ENCODE measurements around the gene AUTS2. TPM values are rescaled to one million over a fixed set of nuclear protein-coding genes. Genes with fewer than 3 reads are reported as not detected.

The AUTS2 gene
- total RNA-seq, 3 donors from 2014 or later, result 31.5 to 94.3 (median 81.3) TPM

- Histone ChIP-seq H3K9me3 (no peaks in the 10 kb centered on the region), H3K4me1 (peaks cover 5 to 16% of the 10 kb centered on the region in 2 donors), H3K27ac (peak overlapping the region; percentile 78 to 89), H3K4me3 (no peak overlapping the region), H3K27me3 (no peaks in the 10 kb centered on the region), H3K36me3 (no peaks in the 10 kb centered on the region)
- no peak for DNase-seq (ENCODE audit: low spot score in 2 of 2)
- intact Hi-C loops (cut with DNase I; ENCODE audit: low total_unique reads), result no loop called here
- TF ChIP-seq POLR2AphosphoS5 (IDR thresholded peaks at IDR 0.05) (peak in 1 of 3 donors; percentile 1), POLR2A (IDR thresholded peaks at IDR 0.05) (no peak)
Measured at GRCh38 chr7:69654849-69655707, 56.8 kb downstream of the AUTS2 start.

GRCh38 chr7:69656077-69656476, 57.8 kb downstream of the AUTS2 start:
- H3K36me3 ChIP-seq, result no peaks in the 10 kb centered on the region
- H3K4me1 ChIP-seq, result peaks cover 5 to 22% of the 10 kb centered on the region in 2 donors
- no peak overlapping the region for H3K4me3 ChIP-seq
- TF ChIP-seq POLR2A (IDR thresholded peaks at IDR 0.05) (no peak), POLR2AphosphoS5 (IDR thresholded peaks at IDR 0.05) (no peak), CTCF (IDR thresholded peaks at IDR 0.05) (no peak)
- intact Hi-C loops (cut with DNase I; ENCODE audit: low total_unique reads), result no loop called here
- H3K27ac ChIP-seq, result peak overlapping the region; percentile 78 to 82
- H3K27me3 ChIP-seq, result no peaks in the 10 kb centered on the region
- no peak for DNase-seq (ENCODE audit: low spot score in 2 of 2)
- H3K9me3 ChIP-seq, result no peaks in the 10 kb centered on the region

- intact Hi-C loops (cut with DNase I; ENCODE audit: low total_unique reads), result no loop called here
- Histone ChIP-seq H3K36me3 (no peaks in the 10 kb centered on the region), H3K27ac (peak overlapping the region; percentile 78), H3K9me3 (no peaks in the 10 kb centered on the region), H3K4me3 (peak overlapping the region in 1 of 3 donors; percentile 24), H3K4me1 (peaks cover 5 to 22% of the 10 kb centered on the region in 2 donors), H3K27me3 (no peaks in the 10 kb centered on the region)
- TF ChIP-seq CTCF (IDR thresholded peaks at IDR 0.05), result no peak
- peak in 1 of 2 donors; percentile 43 for DNase-seq (ENCODE audit: low spot score in 2 of 2)
Measured at GRCh38 chr7:69656890-69657289, 58.6 kb downstream of the AUTS2 start.

GRCh38 chr7:69657331-69657730, 59.1 kb downstream of the AUTS2 start:
- TF ChIP-seq CTCF (IDR thresholded peaks at IDR 0.05) (no peak), POLR2AphosphoS5 (IDR thresholded peaks at IDR 0.05) (no peak), POLR2A (IDR thresholded peaks at IDR 0.05) (no peak)
- intact Hi-C loops (cut with DNase I; ENCODE audit: low total_unique reads), result no loop called here
- no peaks in the 10 kb centered on the region for H3K27me3 ChIP-seq
- H3K4me1 ChIP-seq, result peaks cover 5 to 22% of the 10 kb centered on the region in 2 donors
- DNase-seq (ENCODE audit: low spot score in 2 of 2), result no peak
- peak overlapping the region; percentile 78 for H3K27ac ChIP-seq
- no peaks in the 10 kb centered on the region for H3K36me3 ChIP-seq
- H3K4me3 ChIP-seq, result peak overlapping the region in 1 of 3 donors; percentile 24
- H3K9me3 ChIP-seq, result no peaks in the 10 kb centered on the region

- intact Hi-C loops (cut with DNase I; ENCODE audit: low total_unique reads), result no loop called here
- H3K4me1 ChIP-seq, result peaks cover 5 to 22% of the 10 kb centered on the region in 2 donors
- no peaks in the 10 kb centered on the region for H3K36me3 ChIP-seq
- no peaks in the 10 kb centered on the region for H3K27me3 ChIP-seq
- DNase-seq (ENCODE audit: low spot score in 2 of 2), result no peak
- H3K4me3 ChIP-seq, result no peak overlapping the region
- H3K27ac ChIP-seq, result peak overlapping the region; percentile 78
- no peaks in the 10 kb centered on the region for H3K9me3 ChIP-seq
- TF ChIP-seq POLR2A (IDR thresholded peaks at IDR 0.05), result no peak
Measured at GRCh38 chr7:69657985-69658384, 59.7 kb downstream of the AUTS2 start.

- H3K27ac ChIP-seq, result peak overlapping the region; percentile 8 to 71
- H3K4me1 ChIP-seq, result peaks cover 5 to 11% of the 10 kb centered on the region in 2 donors
- H3K27me3 ChIP-seq, result no peaks in the 10 kb centered on the region
- no peaks in the 10 kb centered on the region for H3K36me3 ChIP-seq
- H3K4me3 ChIP-seq, result no peak overlapping the region
- peak in 1 of 2 donors; percentile 58 for DNase-seq (ENCODE audit: low spot score in 2 of 2)
- TF ChIP-seq CTCF (IDR thresholded peaks at IDR 0.05) (no peak), POLR2AphosphoS5 (IDR thresholded peaks at IDR 0.05) (peak in 1 of 3 donors; percentile 20), POLR2A (IDR thresholded peaks at IDR 0.05) (no peak)
- intact Hi-C loops (cut with DNase I; ENCODE audit: low total_unique reads), result no loop called here
- no peaks in the 10 kb centered on the region for H3K9me3 ChIP-seq
Measured at GRCh38 chr7:69659983-69660382, 61.7 kb downstream of the AUTS2 start.

Data from breast epithelium (tissue), 4 donors.